Ascending aorta (tissue), 2 donors: ENCODE measurements around the gene THAP4. TPM values are rescaled to one million over a fixed set of nuclear protein-coding genes. Genes with fewer than 3 reads are reported as not detected.

Experiments
- DNase-seq, 2 donors: peaks; one replicate each; pipeline ENCODE4 v3.0.0-alpha.2; 2019; ENCODE audit warnings: low spot score in 2 of 2
- H3K27ac ChIP-seq, 2 donors: fragments of 200-600 bp; sonication (generic); one replicate each; pipeline ENCODE4 v1.5.1; 2016 to 2017; ENCODE audit warnings: mild to moderate bottlenecking in 1 of 2
- H3K27me3 ChIP-seq: fragments of 200-600 bp; sonication (generic); one replicate; pipeline ENCODE4 v1.5.1; 2017
- H3K36me3 ChIP-seq, 2 donors: fragments of 200-600 bp; sonication (generic); one replicate each; pipeline ENCODE4 v1.5.1; 2016
- H3K4me1 ChIP-seq, 2 donors: fragments of 200-600 bp; sonication (generic); one replicate each; pipeline ENCODE4 v1.5.1; 2016 to 2017; ENCODE audit warnings: mild to moderate bottlenecking in 1 of 2
- H3K4me3 ChIP-seq, 2 donors: fragments of 200-600 bp; sonication (generic); one replicate each; pipeline ENCODE4 v1.5.1; 2016 to 2017; ENCODE audit warnings: mild to moderate bottlenecking in 1 of 2
- H3K9me3 ChIP-seq, 2 donors: fragments of 200-600 bp; sonication (generic); one replicate each; pipeline ENCODE4 v1.5.1; 2016
- CTCF ChIP-seq, 3 experiments: fragments of 200-600 bp in 2 of 3; fragments of 450-650 bp in 1 of 3; sonication (generic) in 2 of 3; IDR thresholded peaks; one replicate each; pipeline ENCODE4 v1.5.1; 2016 to 2019; ENCODE audit warnings: antibody characterized with exemption in 3 of 3, mild to moderate bottlenecking in 1 of 3, moderate library complexity in 1 of 3
- intact Hi-C: fragments of 100-400 bp; cut with DNase I; formaldehyde crosslinking; loops from one replicate; pipeline ENCODE4 v1.15.1; 2023
- total RNA-seq: library from RNA; depleted of rRNA; stranded (reverse); fragments of >200 nt; gene quantifications from one replicate; pipeline ENCODE4 v1.1.0, GENCODE V29; 2016

Gene THAP4
- total RNA-seq, 1 donor from 2014 or later: 80.8 TPM

GRCh38 chr2:241584436-241584835 is 52.5 kb downstream of the THAP4 start:
- Histone ChIP-seq H3K27ac (no peak overlapping the region), H3K4me3 (no peak overlapping the region), H3K4me1 (no peaks in the 10 kb centered on the region), H3K9me3 (peaks cover 11 to 28% of the 10 kb centered on the region in 2 donors), H3K36me3 (peaks cover 34 to 59% of the 10 kb centered on the region in 2 donors), H3K27me3 (no peaks in the 10 kb centered on the region)
- intact Hi-C loops: no loop called here
- DNase-seq: no peak
- TF ChIP-seq CTCF (IDR thresholded peaks at IDR 0.05): no peak

- no peak for DNase-seq
- intact Hi-C loops: no loop called here
Measured at GRCh38 chr2:241582806-241583205, 54.2 kb downstream of the THAP4 start.

GRCh38 chr2:241582328-241582727 is 54.6 kb downstream of the THAP4 start:
- Histone ChIP-seq H3K36me3 (peaks cover 30 to 45% of the 10 kb centered on the region in 2 donors), H3K4me1 (no peaks in the 10 kb centered on the region)

More at GRCh38 chr2:241582806-241583205, 54.2 kb downstream of the THAP4 start:
- peaks cover 11 to 20% of the 10 kb centered on the region in 2 donors for H3K9me3 ChIP-seq
- H3K27me3 ChIP-seq: no peaks in the 10 kb centered on the region
- H3K27ac ChIP-seq: no peak overlapping the region
- H3K4me3 ChIP-seq: no peak overlapping the region
- peaks cover 34 to 48% of the 10 kb centered on the region in 2 donors for H3K36me3 ChIP-seq
- no peaks in the 10 kb centered on the region for H3K4me1 ChIP-seq
- TF ChIP-seq CTCF (IDR thresholded peaks at IDR 0.05): no peak

GRCh38 chr2:241579281-241579680 is 57.7 kb downstream of the THAP4 start:
- TF ChIP-seq CTCF (IDR thresholded peaks at IDR 0.05): no peak
- H3K4me1 ChIP-seq: no peaks in the 10 kb centered on the region
- no peak overlapping the region for H3K4me3 ChIP-seq
- peaks cover 20 to 27% of the 10 kb centered on the region in 2 donors for H3K36me3 ChIP-seq
- no peak for DNase-seq
- H3K9me3 ChIP-seq: no peaks in the 10 kb centered on the region
- H3K27me3 ChIP-seq: no peaks in the 10 kb centered on the region
- no peak overlapping the region for H3K27ac ChIP-seq
- intact Hi-C loops: no loop called here

More at GRCh38 chr2:241582328-241582727, 54.6 kb downstream of the THAP4 start:
- H3K4me3 ChIP-seq: no peak overlapping the region
- no peaks in the 10 kb centered on the region for H3K27me3 ChIP-seq
- no peak for DNase-seq
- H3K27ac ChIP-seq: no peak overlapping the region
- H3K9me3 ChIP-seq: peaks cover 7 to 15% of the 10 kb centered on the region in 2 donors
- TF ChIP-seq CTCF (IDR thresholded peaks at IDR 0.05): no peak
- intact Hi-C loops: no loop called here

GRCh38 chr2:241577413-241578122 is 59.4 kb downstream of the THAP4 start:
- intact Hi-C loops: no loop called here
- no peak overlapping the region for H3K4me3 ChIP-seq
- H3K27ac ChIP-seq: no peak overlapping the region
- H3K9me3 ChIP-seq: no peaks in the 10 kb centered on the region
- DNase-seq: no peak
- peaks cover 17 to 19% of the 10 kb centered on the region in 2 donors for H3K36me3 ChIP-seq
- H3K27me3 ChIP-seq: no peaks in the 10 kb centered on the region
- no peaks in the 10 kb centered on the region for H3K4me1 ChIP-seq
- TF ChIP-seq CTCF (IDR thresholded peaks at IDR 0.05): no peak
